ENCODE measurements around the gene BAZ1A.

Gene BAZ1A, protein sequence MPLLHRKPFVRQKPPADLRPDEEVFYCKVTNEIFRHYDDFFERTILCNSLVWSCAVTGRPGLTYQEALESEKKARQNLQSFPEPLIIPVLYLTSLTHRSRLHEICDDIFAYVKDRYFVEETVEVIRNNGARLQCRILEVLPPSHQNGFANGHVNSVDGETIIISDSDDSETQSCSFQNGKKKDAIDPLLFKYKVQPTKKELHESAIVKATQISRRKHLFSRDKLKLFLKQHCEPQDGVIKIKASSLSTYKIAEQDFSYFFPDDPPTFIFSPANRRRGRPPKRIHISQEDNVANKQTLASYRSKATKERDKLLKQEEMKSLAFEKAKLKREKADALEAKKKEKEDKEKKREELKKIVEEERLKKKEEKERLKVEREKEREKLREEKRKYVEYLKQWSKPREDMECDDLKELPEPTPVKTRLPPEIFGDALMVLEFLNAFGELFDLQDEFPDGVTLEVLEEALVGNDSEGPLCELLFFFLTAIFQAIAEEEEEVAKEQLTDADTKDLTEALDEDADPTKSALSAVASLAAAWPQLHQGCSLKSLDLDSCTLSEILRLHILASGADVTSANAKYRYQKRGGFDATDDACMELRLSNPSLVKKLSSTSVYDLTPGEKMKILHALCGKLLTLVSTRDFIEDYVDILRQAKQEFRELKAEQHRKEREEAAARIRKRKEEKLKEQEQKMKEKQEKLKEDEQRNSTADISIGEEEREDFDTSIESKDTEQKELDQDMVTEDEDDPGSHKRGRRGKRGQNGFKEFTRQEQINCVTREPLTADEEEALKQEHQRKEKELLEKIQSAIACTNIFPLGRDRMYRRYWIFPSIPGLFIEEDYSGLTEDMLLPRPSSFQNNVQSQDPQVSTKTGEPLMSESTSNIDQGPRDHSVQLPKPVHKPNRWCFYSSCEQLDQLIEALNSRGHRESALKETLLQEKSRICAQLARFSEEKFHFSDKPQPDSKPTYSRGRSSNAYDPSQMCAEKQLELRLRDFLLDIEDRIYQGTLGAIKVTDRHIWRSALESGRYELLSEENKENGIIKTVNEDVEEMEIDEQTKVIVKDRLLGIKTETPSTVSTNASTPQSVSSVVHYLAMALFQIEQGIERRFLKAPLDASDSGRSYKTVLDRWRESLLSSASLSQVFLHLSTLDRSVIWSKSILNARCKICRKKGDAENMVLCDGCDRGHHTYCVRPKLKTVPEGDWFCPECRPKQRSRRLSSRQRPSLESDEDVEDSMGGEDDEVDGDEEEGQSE (N-terminal part only)

DNA sequence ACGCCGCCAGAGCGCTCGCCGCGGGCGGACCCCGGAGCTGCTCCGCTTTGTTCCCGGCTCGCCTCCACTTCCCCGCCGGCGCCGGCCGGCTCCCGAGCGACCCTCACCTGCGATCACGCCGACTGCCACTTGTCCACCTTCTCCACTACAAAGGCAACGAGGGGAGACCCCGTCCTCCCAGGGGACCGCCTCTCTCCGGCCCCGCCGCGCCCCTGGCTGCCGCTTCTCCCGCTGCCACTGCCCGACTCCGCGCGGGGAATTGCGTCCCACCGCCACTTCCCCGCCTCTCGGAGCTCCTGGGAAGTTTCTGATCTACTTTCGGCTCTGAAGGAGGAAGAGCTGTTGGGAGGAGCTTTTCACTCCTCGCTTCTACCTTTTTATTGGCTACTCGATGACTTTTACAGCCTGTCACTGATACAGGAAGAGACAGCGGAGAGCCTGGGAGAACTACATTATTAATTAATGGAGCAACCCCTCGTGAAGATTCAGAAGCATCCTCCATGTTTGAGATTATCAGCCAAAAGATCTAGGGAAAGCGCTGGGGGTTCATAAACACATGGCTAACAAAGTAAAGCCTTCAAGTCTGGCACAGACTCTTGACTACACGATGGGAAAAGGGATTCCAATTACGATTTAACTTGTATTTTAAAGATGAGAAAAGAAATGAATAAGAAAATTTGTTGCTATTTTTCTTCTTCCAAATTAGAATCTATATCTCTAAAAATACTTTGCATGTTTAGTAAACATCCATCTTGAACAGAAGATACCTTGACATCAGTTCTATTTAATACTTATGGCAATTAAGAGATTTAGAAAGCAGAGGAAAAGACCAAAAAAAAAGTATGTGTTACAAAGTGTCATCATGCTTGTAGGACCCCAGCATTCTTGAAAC, at the start of gene BAZ1A:
BAZ1A (minus strand) TSS at position 330 of the 892 bp plus-strand sequence. CDS start 756 bp downstream, outside the sequence.
- DNase-seq, result peak; percentile 74

DNA sequence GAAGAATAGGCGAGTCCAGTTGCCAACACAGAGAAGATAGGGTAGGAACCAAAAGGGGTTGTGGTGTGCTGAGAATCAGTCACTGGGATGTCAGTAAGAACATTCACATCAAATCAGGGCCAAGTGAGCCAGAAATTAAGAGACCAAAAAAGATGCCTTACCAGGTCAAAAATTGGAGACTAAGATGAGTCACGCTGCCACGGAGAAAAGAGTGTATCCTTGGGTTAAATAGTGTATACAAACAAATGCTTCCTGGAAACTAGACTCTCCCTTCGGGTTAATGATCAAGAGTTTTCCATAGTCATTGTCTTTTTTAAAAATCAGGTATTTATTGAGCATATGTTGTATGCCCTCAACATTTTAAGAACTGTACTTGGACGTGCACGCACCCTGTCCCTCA, 45.2 kb upstream of the BAZ1A start:
- DNase-seq, result no peak

DNA sequence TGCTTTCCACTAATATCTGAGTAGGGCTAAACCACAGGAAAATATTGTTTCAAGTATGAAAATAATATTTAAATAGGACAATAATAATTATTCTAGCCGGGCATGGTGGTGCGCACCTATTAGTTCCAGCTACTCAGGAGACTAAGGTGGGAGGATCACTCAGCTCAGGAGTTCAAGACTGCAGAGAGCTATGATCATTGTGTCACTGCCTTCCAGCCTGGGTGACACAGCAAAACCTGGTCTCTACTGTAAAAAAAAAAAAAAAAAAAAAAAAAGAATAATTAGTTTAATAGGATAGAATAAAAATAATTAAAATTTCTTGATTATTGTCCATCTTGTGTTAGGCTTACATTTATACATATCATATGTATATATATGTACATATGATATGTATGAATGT, 38.5 kb upstream of the BAZ1A start:
- DNase-seq, result no peak

DNA sequence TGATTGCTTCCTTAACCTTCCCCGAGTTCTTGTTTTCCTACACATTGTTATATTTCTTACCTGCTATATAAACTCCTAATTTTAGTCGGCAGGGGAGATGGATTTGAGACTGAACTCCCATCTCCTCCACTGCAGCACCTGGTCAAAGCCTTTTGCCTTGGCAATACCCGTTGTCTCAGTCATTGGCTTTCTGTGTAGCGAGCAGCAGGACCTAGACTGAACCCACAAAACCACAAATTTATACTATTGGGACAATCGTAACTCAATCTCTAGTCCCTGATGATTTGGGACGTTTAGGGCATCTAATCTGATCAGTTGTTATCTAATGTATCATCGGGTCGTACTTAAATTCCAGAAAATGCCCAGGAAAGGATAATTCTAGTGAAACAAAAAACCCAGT, 37.8 kb upstream of the BAZ1A start:
- no peak for DNase-seq

DNA sequence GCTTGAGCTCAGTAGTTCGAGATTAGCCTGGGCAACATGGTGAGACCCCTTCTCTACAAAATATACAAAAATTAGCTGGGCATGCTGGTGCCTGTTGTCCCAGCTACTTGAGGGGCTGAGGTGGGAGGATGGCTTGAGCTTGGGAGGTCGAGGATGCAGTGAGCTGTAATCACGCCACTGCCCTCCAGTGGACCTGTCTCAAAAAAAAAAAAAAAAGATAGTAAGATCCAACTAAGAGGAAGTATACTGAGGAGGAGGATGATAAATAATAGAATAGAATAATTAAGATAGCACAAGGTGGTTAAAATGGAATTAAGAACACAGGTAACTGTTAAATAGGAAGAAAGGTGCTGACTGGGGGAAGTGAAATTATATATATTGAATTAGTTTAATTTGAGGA, 37.0 kb upstream of the BAZ1A start:
- no peak for DNase-seq

DNA sequence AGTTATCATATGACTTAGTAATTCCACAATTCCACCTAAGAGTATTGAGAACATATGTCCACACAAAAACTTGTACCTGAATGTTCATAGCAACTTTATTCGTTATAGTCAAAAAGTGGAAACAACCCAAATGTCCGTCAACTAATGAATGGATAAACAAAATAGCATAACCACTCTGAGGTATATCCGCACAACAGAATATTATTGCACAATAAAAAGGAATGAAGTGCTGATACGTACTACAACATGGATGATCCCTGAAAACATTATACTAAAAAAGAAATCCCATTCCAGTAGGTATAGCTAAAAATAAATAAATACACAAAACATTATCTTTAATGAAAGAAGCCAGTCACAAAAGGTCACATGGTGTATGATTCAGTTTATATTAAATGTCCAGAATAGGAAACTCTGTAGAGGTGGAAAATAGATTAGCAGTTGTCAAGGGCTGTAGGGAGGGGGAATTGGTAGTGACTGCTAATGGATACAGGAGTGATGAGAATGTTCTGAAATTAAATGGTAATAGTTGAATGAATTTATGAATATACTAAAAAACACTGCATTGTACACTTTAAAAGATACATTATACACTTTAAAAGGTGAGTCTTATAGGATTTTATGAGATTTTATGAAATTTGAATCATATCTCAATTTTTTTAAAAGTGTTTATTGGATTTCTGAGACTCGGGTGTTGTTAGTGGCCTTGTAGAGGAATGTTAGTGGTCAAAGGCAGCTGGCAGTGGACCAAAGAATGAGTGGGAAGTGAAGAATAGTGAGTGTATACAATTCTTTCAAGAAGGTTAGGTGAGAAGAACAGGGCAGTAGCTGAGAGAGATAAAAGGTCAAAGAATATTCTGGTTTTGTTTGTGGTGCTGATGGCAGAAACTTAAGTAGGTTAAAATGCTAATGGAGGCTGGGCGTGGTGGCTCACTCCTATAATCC, 36.3 kb upstream of the BAZ1A start:
- DNase-seq, result no peak

DNA sequence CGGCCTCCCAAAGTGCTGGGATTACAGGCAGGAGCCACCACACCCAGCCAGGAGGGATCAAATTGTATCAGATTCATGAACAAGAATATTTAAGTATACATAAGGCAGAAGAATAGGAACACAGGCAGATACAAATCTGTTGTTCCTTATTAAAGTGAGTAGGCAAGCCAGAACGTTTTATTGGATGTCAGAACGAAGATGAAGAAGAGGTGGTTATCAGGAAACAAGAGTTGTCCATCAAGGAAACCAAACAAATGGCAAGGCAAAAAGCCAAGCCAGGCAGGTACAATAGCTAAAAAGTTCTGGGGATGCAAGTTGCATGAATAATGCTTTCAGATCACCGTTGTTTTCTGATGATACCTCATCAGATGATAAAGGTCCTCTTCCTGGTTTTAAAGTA, 31.1 kb upstream of the BAZ1A start:
- no peak for DNase-seq

DNA sequence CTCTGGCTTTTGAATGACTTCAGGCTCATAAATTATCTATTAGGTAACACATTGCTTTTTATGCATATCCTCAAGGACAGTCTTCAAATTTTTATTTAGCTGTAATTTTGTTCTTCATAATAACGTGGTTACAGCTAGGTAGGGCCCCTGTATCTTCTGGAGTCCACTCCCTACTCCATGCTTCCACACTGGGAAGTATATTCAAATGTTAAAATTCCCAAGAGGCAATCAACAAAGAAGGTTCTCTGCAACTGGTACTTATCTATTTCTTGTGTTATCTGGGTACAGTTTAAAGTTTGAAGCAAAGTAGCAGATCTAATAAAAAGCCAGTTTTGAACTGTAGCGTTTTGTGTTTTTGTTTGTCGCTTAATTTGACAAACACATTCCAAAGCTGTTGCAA, 20.1 kb upstream of the BAZ1A start:
- DNase-seq, result no peak

DNA sequence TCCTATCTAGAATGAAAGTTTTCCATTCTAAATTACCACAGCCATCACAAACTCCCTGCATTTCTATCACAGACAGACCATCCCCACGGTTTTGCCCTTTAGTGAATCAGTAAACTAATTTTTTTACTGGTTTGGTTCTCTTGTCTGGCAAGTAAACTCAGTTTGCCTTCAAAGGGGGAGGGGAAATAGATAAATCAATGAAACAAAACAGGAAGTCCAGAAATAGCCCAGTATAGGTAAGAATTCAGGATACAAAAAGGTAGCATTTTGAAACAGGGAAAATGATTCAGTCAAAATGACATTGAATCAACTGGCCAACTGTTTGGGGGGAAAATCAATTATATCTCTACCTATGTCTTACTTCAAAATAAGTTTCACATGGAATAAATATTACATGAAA, 15.8 kb upstream of the BAZ1A start:
- no peak for DNase-seq

DNA sequence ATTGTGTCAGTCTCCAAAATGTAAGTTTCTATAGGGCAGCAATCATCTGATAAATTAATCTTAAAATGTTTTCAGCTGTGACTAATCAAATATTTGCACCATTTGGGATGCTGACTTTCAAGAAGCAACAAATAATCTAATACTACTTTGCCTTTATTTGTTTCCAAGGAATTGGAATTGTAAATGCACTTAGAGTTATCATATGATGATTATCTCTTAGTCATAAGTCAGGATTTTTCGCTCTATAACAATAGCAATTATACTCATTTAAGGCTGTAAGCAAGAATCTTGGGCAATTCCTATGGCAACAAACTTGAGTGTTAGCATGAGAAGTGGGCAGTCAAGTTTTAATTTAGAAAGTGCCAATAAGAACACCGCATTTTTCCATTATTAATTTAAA, 13.0 kb upstream of the BAZ1A start:
- DNase-seq, result no peak

DNA sequence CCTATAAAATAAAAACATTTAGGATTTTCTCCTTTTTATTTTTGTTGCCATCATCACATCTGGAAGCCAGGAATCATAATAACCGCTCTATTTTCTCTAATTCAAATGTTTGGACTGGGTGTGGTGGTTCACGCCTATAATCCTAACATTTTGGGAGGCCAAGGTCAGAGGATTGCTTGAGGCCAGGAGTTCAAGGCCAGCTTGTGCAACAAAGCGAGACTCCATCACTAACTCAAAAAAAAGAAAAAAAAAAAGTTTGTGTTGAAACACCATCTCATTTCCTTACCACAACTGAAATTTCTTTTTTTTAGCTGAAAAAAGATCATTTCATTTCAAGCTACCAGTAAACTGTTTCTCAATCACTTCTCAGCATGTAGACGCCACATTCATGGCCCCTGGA, 8.8 kb upstream of the BAZ1A start:
- DNase-seq, result no peak

DNA sequence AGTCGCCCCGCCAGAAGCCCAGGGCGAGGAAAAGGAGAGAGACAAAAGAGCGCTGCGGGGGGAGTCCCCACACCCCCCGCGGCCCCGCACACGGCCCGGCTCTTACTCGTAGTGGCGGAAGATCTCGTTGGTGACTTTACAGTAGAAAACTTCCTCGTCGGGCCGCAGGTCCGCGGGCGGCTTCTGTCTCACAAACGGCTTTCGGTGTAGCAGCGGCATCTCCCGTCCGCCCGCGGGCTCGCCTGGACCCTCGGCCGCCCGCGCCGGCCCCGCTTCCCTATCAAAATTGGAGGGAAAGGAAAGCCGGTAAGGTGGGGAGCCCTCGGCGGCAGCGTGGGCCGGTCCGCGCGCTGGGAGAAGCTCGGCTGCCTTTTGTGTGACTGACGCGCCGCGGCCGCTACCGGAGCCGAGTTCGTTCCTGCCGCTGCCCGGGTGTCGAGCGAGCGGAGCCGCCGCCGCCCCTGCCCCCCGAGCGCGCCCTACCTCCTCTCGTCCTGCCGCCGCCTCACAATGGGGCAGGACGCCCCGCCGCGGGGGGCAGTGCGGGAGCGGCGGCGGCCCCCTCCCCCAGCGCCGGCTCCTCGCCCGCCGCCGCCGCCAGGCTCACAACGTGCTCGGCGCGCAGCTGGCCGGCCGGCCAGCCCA, 652 bp downstream of the BAZ1A start:
- DNase-seq, result no peak

DNA sequence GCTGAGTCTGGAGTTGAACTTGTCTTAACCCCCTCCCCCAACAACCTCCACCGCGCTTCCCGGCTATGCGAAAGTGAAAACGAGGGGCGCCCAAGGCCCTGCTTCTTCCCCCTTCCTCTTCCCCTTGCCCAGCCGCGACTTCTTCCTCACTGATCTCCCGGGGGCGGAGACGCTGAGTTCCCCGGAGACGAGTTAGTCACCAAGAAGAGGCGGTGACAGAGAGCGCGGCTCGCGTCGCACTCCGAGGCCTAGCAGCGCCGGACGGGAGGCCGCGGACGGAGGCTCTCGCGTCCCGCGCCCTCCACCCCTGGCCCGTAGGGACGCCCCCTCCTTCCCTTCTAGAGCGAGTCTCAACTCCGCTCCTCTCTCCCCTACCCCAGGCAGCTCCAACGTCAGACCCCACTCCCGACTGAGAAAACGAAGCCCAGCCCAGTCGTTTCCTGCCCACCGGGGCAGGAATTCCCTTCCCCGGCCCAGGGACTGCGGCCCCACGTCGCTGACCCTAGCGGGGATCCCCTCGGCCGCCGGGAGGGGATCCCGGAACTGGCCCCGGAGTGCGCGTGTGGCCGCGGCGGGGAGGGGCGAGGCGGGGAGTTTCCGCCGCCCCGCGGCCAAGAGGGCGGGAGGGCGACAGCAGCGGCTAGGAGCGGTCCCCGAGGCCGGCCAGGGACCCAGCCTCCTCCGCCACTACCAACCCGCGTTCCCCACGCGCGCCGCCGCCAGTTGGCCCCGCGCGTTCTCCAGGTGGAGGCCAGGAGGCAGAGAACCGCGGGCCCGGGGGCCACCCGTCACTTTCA, 1.4 kb downstream of the BAZ1A start:
- peak; percentile 53 for DNase-seq

DNA sequence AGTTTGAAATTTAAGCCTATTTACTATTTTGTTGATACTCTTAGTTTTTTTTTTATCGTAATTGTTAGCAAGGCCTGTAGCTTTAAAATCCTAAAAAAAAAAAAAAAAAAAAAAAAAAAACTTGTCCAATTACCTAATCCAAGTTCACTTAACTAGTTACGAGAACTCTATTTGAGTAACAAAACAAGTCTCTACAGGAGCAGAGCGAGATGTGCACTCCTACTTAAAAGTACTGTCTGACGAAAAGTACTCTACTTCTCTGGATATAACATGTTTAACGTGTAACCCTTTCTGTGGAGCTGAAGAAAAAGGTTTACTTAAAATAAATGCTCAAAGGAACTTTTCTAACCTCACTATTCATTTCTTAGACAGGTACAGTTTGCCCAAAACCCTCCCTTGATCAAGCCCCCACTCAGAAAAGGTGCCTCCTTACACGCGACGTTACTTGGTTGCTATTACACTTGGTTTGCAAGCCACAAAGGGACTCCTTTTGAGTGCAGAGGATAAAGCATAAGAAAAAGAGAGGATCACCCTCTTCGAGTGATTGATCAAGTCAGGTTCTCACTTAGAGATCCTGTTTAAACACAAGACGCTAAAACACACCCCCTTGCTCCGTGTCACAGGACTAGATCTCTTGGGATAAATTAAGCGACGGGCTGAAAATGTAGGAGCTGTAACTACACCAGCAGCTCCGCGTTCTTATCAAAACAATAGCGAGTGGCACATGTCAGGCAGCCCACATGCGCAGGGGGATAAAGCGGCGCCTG, 2.2 kb downstream of the BAZ1A start:
- DNase-seq, result no peak

DNA sequence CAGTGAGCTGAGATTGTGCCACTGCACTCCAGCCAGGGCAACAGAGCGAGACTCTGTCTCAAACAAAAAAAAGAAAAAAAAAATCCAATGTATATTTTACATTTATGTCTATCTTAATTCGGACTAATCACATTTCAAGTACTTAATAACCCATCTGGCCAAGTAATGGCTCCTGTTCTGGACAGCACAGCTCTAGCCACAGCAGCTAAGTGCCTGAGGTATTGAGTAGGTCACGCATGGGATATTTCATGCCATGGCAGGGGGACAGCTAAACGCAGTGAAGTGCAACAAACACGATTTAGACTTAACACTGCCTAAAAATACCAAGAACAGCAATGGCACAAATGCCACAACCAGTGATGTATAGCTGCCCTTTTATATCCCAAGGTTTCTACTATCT, 8.0 kb downstream of the BAZ1A start:
- no peak for DNase-seq

DNA sequence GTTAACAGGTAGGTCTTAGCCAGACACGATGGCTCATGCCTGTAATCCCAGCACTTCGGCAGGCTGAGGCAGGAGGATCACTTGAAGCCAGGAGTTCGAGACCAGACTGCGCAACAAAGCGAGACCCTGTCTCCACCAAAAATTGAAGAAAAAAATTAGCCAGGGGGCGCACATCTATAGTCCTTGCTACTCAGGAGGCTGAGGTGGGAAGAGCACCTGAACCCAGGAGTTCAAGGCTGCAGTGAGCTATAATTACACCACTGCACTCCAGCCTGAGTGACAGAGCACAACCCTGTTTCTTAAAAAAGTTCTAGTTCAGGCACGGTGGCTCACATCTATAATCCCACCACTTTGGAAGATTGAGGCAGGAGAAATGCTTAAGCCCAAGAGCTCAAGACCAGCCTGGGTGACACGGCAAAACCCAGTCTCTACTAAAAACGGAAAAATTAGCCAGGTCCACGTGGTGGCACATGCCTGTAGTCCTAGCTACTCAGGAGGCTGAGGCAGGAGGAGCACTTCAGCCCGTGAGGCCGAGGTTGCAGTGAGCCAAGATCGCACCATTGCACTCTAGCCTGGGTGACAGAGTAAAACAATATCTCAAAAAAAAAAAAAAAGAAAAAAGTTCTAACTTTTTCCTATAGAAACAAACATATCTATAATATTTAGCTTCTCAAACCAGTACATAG, 9.1 kb downstream of the BAZ1A start:
- no peak for DNase-seq

DNA sequence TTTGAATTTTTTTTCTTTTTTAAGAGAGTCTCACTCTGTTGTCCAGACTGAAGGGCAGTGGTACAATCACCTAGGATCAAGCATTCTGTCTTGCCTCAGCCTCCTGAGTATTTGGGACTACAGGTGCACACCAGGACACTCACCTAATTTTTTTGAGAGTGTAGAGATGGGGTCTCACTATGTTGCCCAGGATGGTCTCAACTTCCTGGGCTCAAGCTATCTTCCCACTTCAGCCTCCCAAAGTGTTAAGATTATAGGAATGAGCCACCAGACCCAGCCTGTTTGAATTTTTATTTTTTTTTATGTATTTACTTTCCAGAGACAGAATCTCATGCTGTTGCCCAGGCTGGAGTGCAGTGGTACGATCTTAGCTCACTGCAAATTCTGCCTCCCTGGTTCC, 11.3 kb downstream of the BAZ1A start:
- DNase-seq, result no peak

DNA sequence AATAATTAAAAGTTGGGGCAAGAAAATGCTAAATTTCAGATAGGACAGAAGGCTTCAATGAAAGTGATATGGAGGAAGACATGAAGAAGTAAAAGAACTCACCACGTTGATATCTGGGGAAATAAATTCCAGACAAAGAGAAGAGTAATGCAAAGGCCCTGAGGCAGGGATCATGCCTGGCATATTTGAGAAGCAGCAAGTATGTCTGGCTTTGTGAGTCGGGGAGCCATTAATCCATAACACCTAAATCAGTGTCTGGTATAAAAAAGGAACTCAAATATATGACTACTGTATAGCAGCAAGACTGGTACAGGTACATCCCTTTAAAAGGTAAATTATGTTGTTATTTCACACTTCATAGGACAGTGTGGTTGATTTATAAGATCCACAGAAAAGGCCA, 16.4 kb downstream of the BAZ1A start:
- DNase-seq, result no peak

All from NCI-H1048 (cell line).